ENCODE results near the gene NTSR1. TPM values are rescaled to one million over a fixed set of nuclear protein-coding genes. Genes with fewer than 3 reads are reported as not detected.

The NTSR1 gene
- total RNA-seq, 1 experiment from 2014 or later: 15.0 TPM

DNA sequence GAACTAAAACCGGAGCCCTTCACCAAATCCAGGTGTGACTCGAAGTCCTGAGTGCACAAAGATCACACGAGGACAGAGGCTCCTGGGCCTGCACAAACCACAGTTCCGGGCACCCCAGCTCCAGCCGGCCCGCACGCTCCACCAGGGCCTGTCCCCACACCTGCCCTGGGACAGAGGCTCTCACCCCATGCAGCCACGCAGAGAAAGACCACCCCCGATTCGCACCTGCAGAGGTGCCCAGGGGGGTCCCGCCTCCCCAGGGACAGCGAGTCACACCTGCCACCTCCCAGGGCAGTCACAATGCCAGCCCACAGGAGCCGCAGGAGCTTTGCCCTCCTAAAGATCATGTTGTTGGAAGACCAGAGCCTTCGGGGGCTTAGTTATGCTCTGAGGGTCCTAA lies 62.3 kb downstream of the NTSR1 start:
- no peak for DNase-seq (ENCODE audit: low read depth)

- DNase-seq (ENCODE audit: low read depth): no peak
These were observed 62.9 kb downstream of the NTSR1 start for GRCh38 chr20:62771396-62772102.

- no peak for DNase-seq (ENCODE audit: low read depth)
These were observed 63.5 kb downstream of the NTSR1 start for GRCh38 chr20:62772103-62772611.

- DNase-seq (ENCODE audit: low read depth): no peak
These were observed 64.0 kb downstream of the NTSR1 start for GRCh38 chr20:62772619-62772989.

GRCh38 chr20:62772990-62773844 lies 64.6 kb downstream of the NTSR1 start:
- DNase-seq (ENCODE audit: low read depth): peak; percentile 96

GRCh38 chr20:62773845-62774714 lies 65.4 kb downstream of the NTSR1 start:
- DNase-seq (ENCODE audit: low read depth): no peak

- peak; percentile 21 for DNase-seq (ENCODE audit: low read depth)
These were observed 66.1 kb downstream of the NTSR1 start for GRCh38 chr20:62774762-62775161.

DNA sequence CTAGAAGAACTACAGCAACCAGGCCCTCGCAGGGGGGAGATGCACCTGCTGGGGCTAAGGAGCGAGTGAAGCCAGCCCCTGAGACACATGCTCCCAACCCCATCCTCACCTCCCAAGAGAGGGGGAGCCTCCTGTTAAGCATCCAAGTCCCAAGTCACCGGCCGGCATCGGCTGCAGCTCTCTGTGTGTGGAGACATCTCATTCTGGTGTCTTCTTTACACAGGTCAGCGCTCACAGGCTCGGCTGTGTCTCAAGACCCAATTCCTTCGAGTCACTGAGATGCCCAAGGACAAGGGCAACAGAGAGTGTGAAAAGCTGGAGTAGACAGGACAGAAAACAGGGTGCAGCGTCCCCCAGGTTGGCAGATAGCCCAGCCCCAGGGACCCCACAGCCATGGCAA lies 66.6 kb downstream of the NTSR1 start:
- DNase-seq (ENCODE audit: low read depth): no peak

GRCh38 chr20:62776035-62776691 lies 67.5 kb downstream of the NTSR1 start:
- no peak for DNase-seq (ENCODE audit: low read depth)

GRCh38 chr20:62776692-62777527 lies 68.3 kb downstream of the NTSR1 start:
- DNase-seq (ENCODE audit: low read depth): peak; percentile 49

DNA sequence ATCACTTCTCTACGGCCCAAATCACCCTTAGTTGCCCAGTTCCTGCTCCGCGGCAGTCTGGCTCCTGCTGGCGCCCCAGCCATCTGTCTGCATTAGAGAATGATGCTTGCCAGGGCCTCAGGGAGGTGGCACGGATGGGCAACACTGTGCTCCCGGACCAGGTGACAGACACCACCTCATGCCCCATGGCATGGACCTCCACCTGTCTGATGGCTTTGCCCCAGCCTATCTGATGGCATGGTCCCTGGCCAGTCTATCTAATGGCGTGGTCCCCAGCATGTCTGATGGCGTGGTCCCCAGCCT lies 68.8 kb downstream of the NTSR1 start:
- no peak for DNase-seq (ENCODE audit: low read depth)

GRCh38 chr20:62778058-62778457 lies 69.4 kb downstream of the NTSR1 start:
- DNase-seq (ENCODE audit: low read depth): no peak

GRCh38 chr20:62778601-62779416 lies 70.2 kb downstream of the NTSR1 start:
- DNase-seq (ENCODE audit: low read depth): no peak

GRCh38 chr20:62779417-62779685 lies 70.7 kb downstream of the NTSR1 start:
- DNase-seq (ENCODE audit: low read depth): no peak

DNA sequence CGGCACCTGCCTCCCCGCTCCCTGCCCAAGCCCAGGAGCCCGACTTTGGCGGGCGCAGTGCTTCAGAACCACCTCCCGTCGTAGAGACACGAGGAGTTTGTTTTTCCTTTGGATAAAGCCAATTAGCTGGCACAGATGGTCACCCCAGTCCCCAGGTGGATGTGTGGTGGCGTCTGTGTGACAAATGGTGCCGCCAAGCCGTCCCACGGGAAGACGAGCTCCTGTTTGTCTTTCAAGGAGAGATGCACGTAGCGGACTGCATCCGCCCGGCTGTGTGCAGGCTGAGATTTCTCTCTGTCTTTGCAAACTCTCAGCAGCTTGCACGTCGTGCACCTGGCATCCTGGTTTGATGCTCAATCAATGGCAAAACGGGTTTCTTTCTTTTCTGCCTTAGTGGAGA lies 71.6 kb downstream of the NTSR1 start:
- DNase-seq (ENCODE audit: low read depth): no peak

- DNase-seq (ENCODE audit: low read depth): no peak
These were observed 72.1 kb downstream of the NTSR1 start for GRCh38 chr20:62780696-62781095.

DNA sequence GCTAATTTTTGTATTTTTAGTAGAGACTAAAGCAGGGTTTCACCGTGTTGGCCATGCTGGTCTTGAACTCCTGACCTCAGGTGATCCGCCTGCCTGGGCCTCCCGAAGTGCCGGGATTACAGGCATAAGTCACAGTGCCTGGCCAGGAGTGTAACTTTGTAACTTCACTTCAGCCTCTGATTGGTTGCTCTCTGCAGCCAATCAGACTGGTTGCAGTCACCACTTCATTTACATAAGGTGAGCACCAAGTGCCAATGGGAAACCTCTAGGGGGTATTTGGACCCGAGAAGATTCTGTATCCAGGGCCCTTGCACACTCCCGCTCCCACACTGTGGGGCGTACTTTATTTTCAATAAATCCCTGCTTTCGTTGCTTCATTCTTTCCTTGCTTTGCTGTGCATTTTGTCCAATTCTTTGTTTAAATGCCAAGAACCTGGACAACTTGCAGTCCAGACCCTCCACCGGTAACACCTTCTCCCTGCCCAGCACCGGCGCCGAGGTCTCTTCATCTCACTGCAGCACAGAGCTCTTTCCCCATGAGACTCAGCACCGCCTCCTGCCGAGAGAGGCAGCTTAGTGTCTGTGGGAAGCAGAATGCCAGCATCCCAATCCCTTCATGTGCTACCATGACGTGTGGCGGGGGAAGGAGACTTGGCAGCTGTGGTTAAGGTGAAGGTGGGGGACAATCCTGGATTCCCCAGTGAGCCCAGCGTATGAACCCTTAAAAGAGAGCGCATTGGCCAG lies 73.7 kb downstream of the NTSR1 start:
- DNase-seq (ENCODE audit: low read depth): no peak

DNA sequence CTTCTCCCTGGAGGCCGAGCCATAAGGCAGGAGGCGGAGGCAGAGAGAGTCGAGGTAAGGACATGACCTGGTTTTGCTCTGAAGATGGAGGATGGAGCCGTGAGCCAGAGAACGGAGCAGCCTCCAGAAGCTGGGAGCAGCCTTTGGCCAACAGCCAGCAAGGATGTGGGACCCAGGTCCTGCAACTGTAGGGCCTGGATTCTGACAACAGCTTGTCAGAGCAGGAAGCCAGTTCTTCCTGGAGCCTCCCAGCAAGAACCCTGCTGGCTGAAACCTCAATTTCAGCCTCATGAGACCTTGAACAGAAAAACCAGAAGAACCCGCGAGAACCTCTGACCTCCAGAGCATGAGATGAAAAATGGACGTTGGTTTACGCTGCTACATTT lies 74.2 kb downstream of the NTSR1 start:
- no peak for DNase-seq (ENCODE audit: low read depth)

GRCh38 chr20:62784497-62784896 lies 75.9 kb downstream of the NTSR1 start:
- no peak for DNase-seq (ENCODE audit: low read depth)

All from RPMI7951 (cell line).